ENCODE measurements around the gene NPAS3.

The NPAS3 gene

GRCh38 chr14:33350366-33350990, 411.8 kb downstream of the NPAS3 start:
- no peak for TF ChIP-seq CTCF (IDR thresholded peaks at IDR 0.05; ENCODE audit: extremely low read depth, missing control alignments)
- DNase-seq (ENCODE audit: low spot score): no peak

GRCh38 chr14:33352821-33353220, 414.1 kb downstream of the NPAS3 start:
- TF ChIP-seq CTCF (IDR thresholded peaks at IDR 0.05; ENCODE audit: extremely low read depth, missing control alignments): no peak
- DNase-seq (ENCODE audit: low spot score): no peak

GRCh38 chr14:33356181-33356580, 417.5 kb downstream of the NPAS3 start:
- no peak for TF ChIP-seq CTCF (IDR thresholded peaks at IDR 0.05; ENCODE audit: extremely low read depth, missing control alignments)

GRCh38 chr14:33357225-33358010, 418.7 kb downstream of the NPAS3 start:
- DNase-seq (ENCODE audit: low spot score): no peak
- TF ChIP-seq CTCF (IDR thresholded peaks at IDR 0.05; ENCODE audit: extremely low read depth, missing control alignments): no peak

More at GRCh38 chr14:33356181-33356580, 417.5 kb downstream of the NPAS3 start:
- no peak for DNase-seq (ENCODE audit: low spot score)

GRCh38 chr14:33359288-33359881, 420.7 kb downstream of the NPAS3 start:
- TF ChIP-seq CTCF (IDR thresholded peaks at IDR 0.05; ENCODE audit: extremely low read depth, missing control alignments): no peak
- no peak for DNase-seq (ENCODE audit: low spot score)

- no peak for TF ChIP-seq CTCF (IDR thresholded peaks at IDR 0.05; ENCODE audit: extremely low read depth, missing control alignments)
- no peak for DNase-seq (ENCODE audit: low spot score)
Measured at GRCh38 chr14:33362934-33363333, 424.3 kb downstream of the NPAS3 start.

GRCh38 chr14:33363682-33364081, 425.0 kb downstream of the NPAS3 start:
- DNase-seq (ENCODE audit: low spot score): no peak
- no peak for TF ChIP-seq CTCF (IDR thresholded peaks at IDR 0.05; ENCODE audit: extremely low read depth, missing control alignments)

Data from GM20000 (cell line).